IMR-90 (cell line): Measurements from ENCODE around the gene MIER2. TPM values are rescaled to one million over a fixed set of nuclear protein-coding genes. Genes with fewer than 3 reads are reported as not detected.

Experiments
- ATAC-seq: fragments of 200-7000 bp; cut with Tn5 transposase; 2 replicates; pipeline ENCODE4 v1.9.1; 2020; ENCODE audit warnings: low read depth, mild to moderate bottlenecking, moderate library complexity
- BruUV-seq: library from RNA; stranded (reverse); fragments of 400-500 nt; replicated peaks from 2 replicates; lab custom pipeline; 2021; lab: Mats Ljungman, UMichigan
- CTCF ChIA-PET: fragments of 300-600 bp; formaldehyde crosslinking; extraction: SDS; loops from one replicate; lab custom pipeline; 2021; ENCODE audit warnings: antibody characterized with exemption; lab: Yijun Ruan, JAX
- POLR2A ChIA-PET: fragments of 300-600 bp; sonication (Branson Sonifier 250); formaldehyde crosslinking; loops from one replicate; lab custom pipeline; 2022; ENCODE audit warnings: antibody characterized with exemption; ENCODE audit not compliant: unreplicated experiment; lab: Charles Lee
- DNase-seq: peaks from one replicate; pipeline ENCODE4 v3.0.0; 2013
- H2AFZ ChIP-seq: replicated peaks from 2 replicates; pipeline ENCODE3; 2013; ENCODE audit warnings: low read length, mild to moderate bottlenecking; ENCODE audit not compliant: poor library complexity
- H2AK5ac ChIP-seq: 2 replicates; pipeline ENCODE4 v1.6.1; 2013; ENCODE audit warnings: low read depth, low read length, inconsistent platforms
- H2AK9ac ChIP-seq: replicated peaks from 2 replicates; pipeline ENCODE3; 2013; ENCODE audit warnings: mild to moderate bottlenecking, low read depth, low read length, moderate library complexity; ENCODE audit not compliant: poor library complexity
- H2BK120ac ChIP-seq: 2 replicates; pipeline ENCODE4 v1.6.1; 2013; ENCODE audit warnings: low read depth, low read length, inconsistent platforms
- H2BK15ac ChIP-seq: 3 replicates; pipeline ENCODE4 v1.6.1; 2013; ENCODE audit warnings: low read depth, low read length, inconsistent platforms
- H2BK20ac ChIP-seq: 2 replicates; pipeline ENCODE4 v1.6.1; 2013; ENCODE audit warnings: low read depth, mild to moderate bottlenecking, inconsistent platforms, low read length, moderate library complexity
- H2BK5ac ChIP-seq: 2 replicates; pipeline ENCODE4 v1.6.1; 2013; ENCODE audit warnings: mild to moderate bottlenecking, low read depth, low read length, inconsistent platforms; ENCODE audit not compliant: poor library complexity, severe bottlenecking
- H3K14ac ChIP-seq: replicated peaks from 2 replicates; pipeline ENCODE4 v1.6.1; 2013; ENCODE audit warnings: low read depth, low read length, inconsistent platforms
- H3K18ac ChIP-seq: 2 replicates; pipeline ENCODE4 v1.6.1; 2013; ENCODE audit warnings: low read depth, low read length, control low read depth
- H3K23ac ChIP-seq: 2 replicates; pipeline ENCODE4 v1.6.1; 2013; ENCODE audit warnings: low read depth, low read length, inconsistent platforms
- H3K27ac ChIP-seq: 2 replicates; pipeline ENCODE4 v1.5.1; 2013; ENCODE audit warnings: mild to moderate bottlenecking, control low read depth, low read length; ENCODE audit not compliant: insufficient read depth
- H3K27me3 ChIP-seq: 2 replicates; pipeline ENCODE4 v1.6.1; 2013; ENCODE audit warnings: low read length; ENCODE audit not compliant: control insufficient read depth, insufficient read depth
- H3K36me3 ChIP-seq: 2 replicates; pipeline ENCODE4 v1.6.1; 2013; ENCODE audit warnings: low read length, mixed read lengths; ENCODE audit not compliant: control insufficient read depth, insufficient read depth
- H3K4ac ChIP-seq: 2 replicates; pipeline ENCODE4 v1.6.1; 2013; ENCODE audit warnings: low read depth, low read length, inconsistent platforms
- H3K4me1 ChIP-seq: 2 replicates; pipeline ENCODE4 v1.6.1; 2013; ENCODE audit warnings: low read length, mixed read lengths; ENCODE audit not compliant: control insufficient read depth, insufficient read depth
- H3K4me2 ChIP-seq: 2 replicates; pipeline ENCODE4 v1.6.1; 2013; ENCODE audit warnings: low read depth, mild to moderate bottlenecking, control low read depth, low read length, moderate library complexity
- H3K4me3 ChIP-seq: 2 replicates; pipeline ENCODE4 v1.5.1; 2013; ENCODE audit warnings: low read depth, mild to moderate bottlenecking, control low read depth, low read length, moderate library complexity; ENCODE audit not compliant: insufficient read depth
- H3K56ac ChIP-seq: 2 replicates; pipeline ENCODE4 v1.6.1; 2013; ENCODE audit warnings: low read length, inconsistent platforms; ENCODE audit not compliant: insufficient read depth; ENCODE audit errors: extremely low read depth
- H3K79me1 ChIP-seq, 2 experiments: 2 replicates each; pipeline ENCODE4 v1.6.1; 2013; ENCODE audit warnings: low read length in 2 of 2, inconsistent platforms in 1 of 2, low read depth in 1 of 2
- H3K9ac ChIP-seq: 2 replicates; pipeline ENCODE4 v1.6.1; 2013; ENCODE audit warnings: low read depth, low read length, control low read depth
- H3K9me1 ChIP-seq: 2 replicates; pipeline ENCODE4 v1.6.1; 2013; ENCODE audit warnings: low read length, inconsistent platforms; ENCODE audit not compliant: insufficient read depth
- H3K9me3 ChIP-seq: 2 replicates; pipeline ENCODE4 v1.6.1; 2013; ENCODE audit warnings: low read length; ENCODE audit not compliant: control insufficient read depth, insufficient read depth
- H4K20me1 ChIP-seq: 2 replicates; pipeline ENCODE4 v1.6.1; 2013; ENCODE audit warnings: low read length, inconsistent platforms; ENCODE audit not compliant: insufficient read depth
- H4K5ac ChIP-seq: 2 replicates; pipeline ENCODE4 v1.6.1; 2013; ENCODE audit warnings: mild to moderate bottlenecking, low read depth, low read length, control low read depth
- H4K8ac ChIP-seq, 2 experiments: 2 replicates each; pipeline ENCODE4 v1.6.1; 2013; ENCODE audit warnings: low read depth in 2 of 2, low read length in 2 of 2, control low read depth in 1 of 2, inconsistent platforms in 1 of 2
- H4K91ac ChIP-seq: 2 replicates; pipeline ENCODE4 v1.6.1; 2013; ENCODE audit warnings: low read depth, low read length, inconsistent platforms; ENCODE audit not compliant: insufficient read depth
- CEBPB ChIP-seq: IDR thresholded peaks from 2 replicates; pipeline ENCODE4 v1.6.1; 2012; ENCODE audit warnings: low read depth, low read length, improper control_type of control experiment
- CHD1 ChIP-seq: IDR thresholded peaks from 2 replicates; pipeline ENCODE4 v1.6.1; 2012; ENCODE audit warnings: low read depth, low read length, improper control_type of control experiment
- MXI1 ChIP-seq: IDR thresholded peaks from 2 replicates; pipeline ENCODE4 v1.6.1; 2012; ENCODE audit warnings: low read depth, mild to moderate bottlenecking, low read length, moderate library complexity, borderline replicate concordance
- NFE2L2 ChIP-seq: fragments of 150-350 bp; IDR thresholded peaks from 2 replicates; pipeline ENCODE4 v1.6.1; 2016; ENCODE audit warnings: low read depth, mild to moderate bottlenecking, low read length
- SMC3 ChIP-seq: fragments of 150-350 bp; IDR thresholded peaks from 2 replicates; pipeline ENCODE4 v1.6.1; 2016; ENCODE audit warnings: low read depth, mild to moderate bottlenecking, antibody characterized with exemption, low read length, moderate library complexity
- WGBS, 2 experiments: methylation state at CpG; one replicate each; pipeline versions ENCODE4 v1.1.5 to v1.1.7; 2013; ENCODE audit warnings: missing lambda C conversion rate in 2 of 2; ENCODE audit not compliant: insufficient read length in 1 of 2; ENCODE audit errors: extremely low coverage in 2 of 2; 5-methylcytosine and 5-hydroxymethylcytosine counted together
- dilution Hi-C: fragments of 300-500 bp; cut with HindIII; formaldehyde crosslinking; loops from one replicate; pipeline ENCODE4 v1.14.3; 2018; ENCODE audit warnings: low sequenced_read_pairs; ENCODE audit not compliant: unreplicated experiment
- in situ Hi-C: fragments of 300-500 bp; cut with MboI; formaldehyde crosslinking; loops from 3 replicates; pipeline ENCODE4 v1.14.3; 2019; ENCODE audit warnings: low sequenced_read_pairs, inconsistent platforms, mixed read lengths
- intact Hi-C: fragments of 100-400 bp; cut with micrococcal nuclease; formaldehyde crosslinking; loops from 2 replicates; pipeline ENCODE4 v1.10.0; 2022
- polyA plus RNA-seq, 3 experiments: library from polyadenylated mRNA; depleted of rRNA; stranded (reverse); fragments of >200 nt; gene quantifications; 2 replicates each; pipeline ENCODE4 v1.2.3, GENCODE V29; 2012; ENCODE audit warnings: low replicate concordance in 1 of 3
- total RNA-seq: library from RNA; depleted of rRNA; stranded (reverse); fragments of >200 nt; gene quantifications from 2 replicates; pipeline ENCODE4 v1.2.3, GENCODE V29; 2012

Gene MIER2
- total and polyA plus RNA-seq, 2 of the 4 experiments (the other 2 are of a cell fraction): 28.0 to 28.4 TPM

DNA sequence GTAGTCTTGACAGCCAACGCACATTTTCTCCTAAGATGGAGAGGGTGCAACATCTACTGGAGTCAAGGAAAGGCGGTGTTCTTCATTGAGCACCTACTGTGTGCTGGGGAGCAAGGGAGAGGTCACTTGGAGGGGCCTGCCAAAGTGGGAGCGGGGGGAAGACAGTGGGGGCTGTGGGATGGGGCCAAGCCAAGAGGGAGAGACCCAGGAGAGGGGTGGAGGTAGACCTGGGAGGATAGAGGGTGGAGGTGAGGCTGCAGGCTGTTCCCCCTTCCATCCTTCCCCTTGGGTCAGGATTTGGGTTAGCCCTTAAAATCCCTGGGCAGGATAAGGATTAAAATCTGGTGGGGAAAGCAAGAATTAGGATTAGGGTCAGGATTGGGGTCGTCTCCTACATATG, 51.6 kb downstream of the MIER2 start:
- CTCF ChIA-PET: no interaction called here
- intact Hi-C loops: no loop called here

More for the DNA sequence above, 51.6 kb downstream of the MIER2 start:
- H3K27ac ChIP-seq: no peak overlapping the region
- no peak overlapping the region for H2AK5ac ChIP-seq
- no peak overlapping the region for H2BK120ac ChIP-seq
- H3K23ac ChIP-seq: no peak overlapping the region
- H3K56ac ChIP-seq: no peak overlapping the region
- in situ Hi-C loops: no loop called here
- no peak overlapping the region for H2AFZ ChIP-seq
- no peaks in the 10 kb centered on the region for H3K9me1 ChIP-seq
- H3K4me2 ChIP-seq: no peak overlapping the region
- BruUV-seq: no TSS peak
- no peak overlapping the region for H2BK5ac ChIP-seq
- no peak overlapping the region for H4K91ac ChIP-seq
- no peak for TF ChIP-seq CEBPB
- no peak for TF ChIP-seq NFE2L2
- no peak for TF ChIP-seq SMC3
- TF ChIP-seq CHD1: no peak
- TF ChIP-seq MXI1: no peak
- dilution Hi-C loops: no loop called here
- no peak overlapping the region for H3K14ac ChIP-seq
- 100% methylated on average over 1 of the region's 4 CpGs; no CpG with 5 or more reads in 1 of the 2 experiments for WGBS, 2 experiments
- peaks cover 8% of the 10 kb centered on the region; the same call in 1 of the 2 replicates for H4K20me1 ChIP-seq
- no peak overlapping the region for H4K8ac ChIP-seq
- no peak overlapping the region for H3K18ac ChIP-seq
- H3K4ac ChIP-seq: no peak overlapping the region
- POLR2A ChIA-PET: no interaction called here
- H3K4me3 ChIP-seq: no peak overlapping the region
- no peak overlapping the region for H2BK15ac ChIP-seq
- peaks cover 6% of the 10 kb centered on the region; the same call in 1 of the 2 replicates for H3K4me1 ChIP-seq
- H2BK20ac ChIP-seq: no peak overlapping the region
- H3K79me1 ChIP-seq: no peaks in the 10 kb centered on the region
- H3K9me3 ChIP-seq: no peaks in the 10 kb centered on the region
- no peaks in the 10 kb centered on the region for H3K36me3 ChIP-seq
- H2AK9ac ChIP-seq: no peak overlapping the region
- H3K27me3 ChIP-seq: peaks cover 51% of the 10 kb centered on the region
- no peak overlapping the region for H3K9ac ChIP-seq
- no peak for DNase-seq
- no peak for ATAC-seq
- no peak overlapping the region for H4K5ac ChIP-seq
